Esophagus squamous epithelium (tissue), 5 donors: Measurements from ENCODE around the gene C5orf58. TPM values are rescaled to one million over a fixed set of nuclear protein-coding genes. Genes with fewer than 3 reads are reported as not detected.

Experiments used
- DNase-seq: peaks from one replicate; lab custom pipeline; 2025; lab: John Stamatoyannopoulos, UW
- H3K27ac ChIP-seq, 4 donors: fragments of 200-600 bp; sonication (generic); one replicate each; pipeline ENCODE4 v1.5.1; 2016 to 2019; ENCODE audit warnings: mild to moderate bottlenecking in 1 of 4
- H3K27me3 ChIP-seq, 4 donors: fragments of 200-600 bp; sonication (generic); 1 replicate in 3 of 4; 2 replicates in 1 of 4; pipeline versions ENCODE4 v1.5.1 to v1.6.0; 2017 to 2021; ENCODE audit warnings: antibody characterized with exemption in 1 of 4
- H3K36me3 ChIP-seq, 3 donors: fragments of 200-600 bp; sonication (generic); one replicate each; pipeline ENCODE4 v1.5.1; 2016 to 2019
- H3K4me1 ChIP-seq, 3 donors: fragments of 200-600 bp; sonication (generic); one replicate each; pipeline ENCODE4 v1.5.1; 2017 to 2019
- H3K4me3 ChIP-seq, 4 donors: fragments of 200-600 bp; sonication (generic); 1 replicate in 3 of 4; 2 replicates in 1 of 4; pipeline ENCODE4 v1.5.1; 2016 to 2019; ENCODE audit warnings: mild to moderate bottlenecking in 2 of 4, moderate library complexity in 1 of 4
- H3K9me3 ChIP-seq, 3 donors: fragments of 200-600 bp; sonication (generic); one replicate each; pipeline ENCODE4 v1.5.1; 2016 to 2019
- CTCF ChIP-seq, 6 experiments: fragments of 450-650 bp in 4 of 6; fragments of 200-600 bp in 2 of 6; sonication (generic) in 2 of 6; IDR thresholded peaks; one replicate each; pipeline ENCODE4 v1.5.1; 2016 to 2019; ENCODE audit warnings: antibody characterized with exemption in 6 of 6, mild to moderate bottlenecking in 4 of 6, moderate library complexity in 4 of 6
- POLR2A ChIP-seq, 4 donors: fragments of 450-650 bp; IDR thresholded peaks; one replicate each; pipeline ENCODE4 v1.6.1; 2017; ENCODE audit warnings: antibody characterized with exemption in 4 of 4, mild to moderate bottlenecking in 4 of 4, moderate library complexity in 3 of 4
- WGBS, 2 donors: methylation state at CpG; one replicate each; pipeline ENCODE4 v1.1.5; 2018; 5-methylcytosine and 5-hydroxymethylcytosine counted together
- intact Hi-C: fragments of 100-400 bp; cut with DNase I; formaldehyde crosslinking; loops from one replicate; pipeline ENCODE4 v1.15.0; 2022
- total RNA-seq, 4 donors: library from RNA; depleted of rRNA; stranded (reverse); fragments of >200 nt; gene quantifications; one replicate each; pipeline ENCODE4 v1.1.0, GENCODE V29; 2016
- donor health status: DM: yes; HTN: yes; CAD: no.

The C5orf58 gene
- total RNA-seq, 4 donors from 2014 or later = not detected

GRCh38 chr5:170249355-170249754, 16.6 kb downstream of the C5orf58 start:
- Histone ChIP-seq H3K4me3 (no peak overlapping the region), H3K27me3 (peaks cover 0 to 22% (median 0%) of the 10 kb centered on the region in 4 donors), H3K9me3 (no peaks in the 10 kb centered on the region), H3K27ac (no peak overlapping the region), H3K4me1 (peaks cover 3 to 75% (median 18%) of the 10 kb centered on the region in 3 donors), H3K36me3 (peaks cover 0 to 4% (median 0%) of the 10 kb centered on the region in 3 donors)
- TF ChIP-seq CTCF (IDR thresholded peaks at IDR 0.05) (no peak), POLR2A (IDR thresholded peaks at IDR 0.05) (no peak)
- 74 to 79% methylated on average over 4 of the region's 4 CpGs for WGBS, 2 donors
- intact Hi-C loops = no loop called here
- no peak for DNase-seq

- no peak for TF ChIP-seq CTCF (IDR thresholded peaks at IDR 0.05)
- TF ChIP-seq POLR2A (IDR thresholded peaks at IDR 0.05) = no peak
- no peak for DNase-seq
- 45 to 50% methylated on average over 3 of the region's 3 CpGs for WGBS, 2 donors
- Histone ChIP-seq H3K4me3 (no peak overlapping the region), H3K4me1 (peaks cover 3 to 79% (median 21%) of the 10 kb centered on the region in 3 donors), H3K27me3 (peaks cover 0 to 22% (median 0%) of the 10 kb centered on the region in 4 donors), H3K27ac (peak overlapping the region in 2 of 4 donors; percentile 1 to 18), H3K9me3 (no peaks in the 10 kb centered on the region), H3K36me3 (peaks cover 0 to 4% (median 0%) of the 10 kb centered on the region in 3 donors)
- intact Hi-C loops = no loop called here
Observed at GRCh38 chr5:170250810-170251317, 18.1 kb downstream of the C5orf58 start.

- peaks cover 0 to 4% (median 0%) of the 10 kb centered on the region in 3 donors for H3K36me3 ChIP-seq
- no peaks in the 10 kb centered on the region for H3K9me3 ChIP-seq
- no peak for DNase-seq
- H3K27ac ChIP-seq = peak overlapping the region in 2 of 4 donors; percentile 1 to 18
- TF ChIP-seq POLR2A (IDR thresholded peaks at IDR 0.05) (no peak), CTCF (IDR thresholded peaks at IDR 0.05) (no peak)
- 37 to 60% methylated on average over 2 of the region's 2 CpGs for WGBS, 2 donors
- no peak overlapping the region for H3K4me3 ChIP-seq
- H3K4me1 ChIP-seq = peaks cover 3 to 77% (median 21%) of the 10 kb centered on the region in 3 donors
- intact Hi-C loops = no loop called here
- peaks cover 0 to 22% (median 0%) of the 10 kb centered on the region in 4 donors for H3K27me3 ChIP-seq
Observed at GRCh38 chr5:170251462-170251861, 18.7 kb downstream of the C5orf58 start.

- DNase-seq = no peak
- intact Hi-C loops = no loop called here
- Histone ChIP-seq H3K36me3 (peaks cover 0 to 10% (median 0%) of the 10 kb centered on the region in 3 donors), H3K27me3 (peaks cover 0 to 26% (median 0%) of the 10 kb centered on the region in 4 donors), H3K4me1 (peaks cover 2 to 71% (median 15%) of the 10 kb centered on the region in 3 donors), H3K4me3 (no peak overlapping the region), H3K27ac (peak overlapping the region in 1 of 4 donors; percentile 10), H3K9me3 (no peaks in the 10 kb centered on the region)
- TF ChIP-seq POLR2A (IDR thresholded peaks at IDR 0.05) (no peak), CTCF (IDR thresholded peaks at IDR 0.05) (no peak)
- WGBS, 2 donors = 60 to 69% methylated on average over 3 of the region's 3 CpGs
Observed at GRCh38 chr5:170252109-170252508, 19.3 kb downstream of the C5orf58 start.

- intact Hi-C loops = no loop called here
- Histone ChIP-seq H3K27ac (no peak overlapping the region), H3K4me1 (peaks cover 0 to 64% (median 15%) of the 10 kb centered on the region in 3 donors), H3K4me3 (no peak overlapping the region), H3K27me3 (peaks cover 0 to 29% (median 0%) of the 10 kb centered on the region in 4 donors), H3K9me3 (no peaks in the 10 kb centered on the region), H3K36me3 (peaks cover 0 to 15% (median 0%) of the 10 kb centered on the region in 3 donors)
- TF ChIP-seq CTCF (IDR thresholded peaks at IDR 0.05) = no peak
- no peak for TF ChIP-seq POLR2A (IDR thresholded peaks at IDR 0.05)
- WGBS, 2 donors = 75 to 77% methylated on average over 9 of the region's 9 CpGs
- no peak for DNase-seq
Observed at GRCh38 chr5:170252720-170253350, 20.1 kb downstream of the C5orf58 start.
